Fibroblast of skin of right biceps (primary cell): ENCODE results near the gene MEF2B.
"Not testable (repeated sequence)": the region's sequence is repeated elsewhere in the genome, so short reads cannot be mapped to it uniquely, and the experiment has no call there.

Experiments
- DNase-seq: peaks from one replicate; pipeline ENCODE4 v3.0.0-alpha.2; 2013

Gene MEF2B

DNA sequence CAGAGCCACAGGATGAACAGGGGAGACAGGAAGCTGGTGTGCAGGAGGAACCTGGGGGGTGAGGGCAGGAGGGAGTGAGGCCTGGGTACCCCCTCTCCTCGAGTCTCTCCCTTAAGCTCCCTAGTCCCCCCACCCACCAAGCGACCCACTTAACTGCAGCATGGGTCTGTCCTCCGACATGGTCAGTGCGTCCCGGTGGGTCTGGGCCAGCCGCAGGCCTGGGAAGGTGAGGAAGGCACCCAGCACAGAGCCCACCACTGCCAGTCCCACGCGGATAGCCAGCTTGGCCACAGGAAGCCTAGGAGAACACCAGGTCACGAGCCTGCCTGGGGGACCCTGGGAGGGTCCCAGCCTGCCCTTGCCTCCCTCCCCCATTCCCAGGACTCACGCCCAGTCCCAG lies 48.7 kb downstream of the MEF2B start:
- no peak for DNase-seq

GRCh38 chr19:19120308-19121231 lies 49.5 kb downstream of the MEF2B start:
- peak; percentile 86 for DNase-seq

- DNase-seq = no peak
Measured at GRCh38 chr19:19119325-19120237, 50.5 kb downstream of the MEF2B start.

GRCh38 chr19:19115954-19116353 lies 54.1 kb downstream of the MEF2B start:
- DNase-seq = peak; percentile 15

DNA sequence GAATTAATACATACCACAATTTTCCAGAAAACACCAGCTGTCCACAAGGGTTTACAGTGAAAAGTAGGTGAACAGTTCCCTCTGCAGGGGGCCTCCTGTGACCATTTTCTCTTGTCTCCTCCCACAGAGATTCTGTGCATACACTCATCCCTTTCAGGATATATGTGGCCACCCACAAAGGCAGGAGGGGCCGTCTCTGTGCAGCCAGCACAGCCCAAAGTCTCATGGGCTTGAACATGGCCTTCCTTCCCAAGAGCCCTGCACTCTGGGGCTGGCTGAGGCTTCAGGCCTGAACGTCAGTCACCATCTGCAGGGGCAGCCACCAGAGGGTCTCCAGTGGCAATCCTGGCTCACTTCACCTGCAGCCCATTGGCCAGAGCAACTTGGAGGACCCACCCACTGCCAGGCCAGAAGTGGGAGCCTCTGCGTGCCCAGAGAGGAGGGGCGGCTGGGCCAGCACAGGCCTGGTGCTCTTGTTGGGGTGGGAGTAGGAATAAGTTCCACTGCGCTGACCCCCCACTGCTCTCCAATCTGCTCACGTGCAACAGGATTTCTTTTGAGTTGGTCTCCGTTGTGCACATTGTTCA lies 56.9 kb downstream of the MEF2B start:
- peak; percentile 64 for DNase-seq

GRCh38 chr19:19111967-19112580 lies 58.0 kb downstream of the MEF2B start:
- DNase-seq = no peak

GRCh38 chr19:19111136-19111835 lies 58.8 kb downstream of the MEF2B start:
- no peak for DNase-seq

- peak; percentile 20 for DNase-seq
Measured at GRCh38 chr19:19110410-19111135, 59.5 kb downstream of the MEF2B start.

DNA sequence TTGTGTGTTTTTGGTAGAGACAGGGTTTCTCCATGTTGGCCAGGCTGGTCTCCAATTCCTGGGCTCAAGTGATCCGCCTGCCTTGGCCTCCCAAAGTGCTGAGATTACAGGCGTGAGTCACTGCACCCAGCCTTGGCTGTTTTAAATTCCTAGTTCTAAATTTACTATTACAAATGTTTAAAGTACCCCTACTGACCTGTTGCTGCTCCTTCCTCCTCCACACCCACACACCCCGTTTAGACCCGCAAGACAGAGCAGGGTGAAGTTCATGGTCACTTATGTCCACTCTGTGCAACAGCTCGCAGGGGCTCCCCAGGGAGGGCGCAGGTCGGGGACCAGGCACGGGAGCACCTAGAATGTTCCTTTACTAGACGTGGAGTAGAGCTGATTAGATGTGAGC lies 60.5 kb downstream of the MEF2B start:
- peak; percentile 12 for DNase-seq

DNA sequence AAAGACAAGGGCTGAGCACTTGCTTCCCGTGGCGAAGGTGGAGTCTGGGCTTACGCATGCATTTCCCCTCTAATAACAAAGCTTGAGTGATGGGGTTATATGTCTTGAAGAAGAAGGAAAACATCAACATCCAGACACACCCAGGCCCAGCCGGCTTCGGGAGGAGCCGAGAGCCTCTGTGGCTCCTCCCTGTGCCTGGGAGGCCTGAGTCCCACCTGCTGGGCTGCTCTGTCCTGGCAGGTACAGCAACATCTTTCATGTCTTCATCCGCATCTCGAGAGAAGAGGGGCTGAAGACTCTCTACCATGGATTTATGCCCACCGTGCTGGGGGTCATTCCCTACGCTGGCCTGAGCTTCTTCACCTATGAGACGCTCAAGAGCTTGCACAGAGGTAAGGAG lies 62.4 kb downstream of the MEF2B start:
- DNase-seq = no peak

- not testable (repeated sequence) for DNase-seq
Measured at GRCh38 chr19:19106938-19107337, 63.1 kb downstream of the MEF2B start.

- DNase-seq = peak; percentile 29
Measured at GRCh38 chr19:19106056-19106551, 64.0 kb downstream of the MEF2B start.

- DNase-seq = peak; percentile 71
Measured at GRCh38 chr19:19105365-19106055, 64.6 kb downstream of the MEF2B start.

DNA sequence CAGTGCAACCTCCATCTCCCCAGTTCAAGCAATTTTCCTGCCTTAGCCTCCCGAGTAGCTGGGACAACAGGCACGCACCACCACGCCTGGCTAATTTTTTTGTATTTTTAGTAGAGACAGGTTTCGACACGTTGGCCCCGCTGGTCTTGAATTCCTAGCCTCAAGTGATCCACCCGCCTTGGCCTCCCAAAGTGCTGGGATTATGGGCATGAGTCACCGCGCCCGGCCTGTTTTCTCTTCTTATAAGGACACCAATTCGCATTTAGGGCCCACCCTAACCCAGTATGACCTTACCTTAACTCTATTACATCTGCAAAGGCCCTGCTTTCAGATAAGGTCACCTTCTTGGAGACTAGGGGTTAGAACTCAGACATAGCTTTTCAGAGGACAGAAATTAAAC lies 66.9 kb downstream of the MEF2B start:
- DNase-seq = no peak

DNA sequence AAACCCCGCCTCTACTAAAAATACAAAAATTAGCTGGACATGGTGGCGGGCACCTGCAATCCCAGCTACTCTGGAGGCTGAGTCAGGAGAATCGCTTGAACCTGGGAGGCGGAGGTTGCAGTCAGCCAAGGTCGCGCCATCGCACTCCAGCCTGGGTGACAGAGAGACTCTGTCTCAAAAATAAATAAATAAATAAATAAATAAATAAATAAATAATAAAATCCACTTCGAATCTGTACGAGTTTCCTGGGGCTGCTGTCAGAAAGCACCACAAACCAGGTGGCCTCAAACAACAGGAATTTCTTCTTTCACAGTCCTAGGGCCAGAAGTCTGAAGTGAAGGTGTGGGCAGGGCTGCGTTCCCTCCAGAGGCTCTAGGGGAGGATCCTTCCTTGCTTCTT lies 67.5 kb downstream of the MEF2B start:
- DNase-seq = not testable (repeated sequence)

DNA sequence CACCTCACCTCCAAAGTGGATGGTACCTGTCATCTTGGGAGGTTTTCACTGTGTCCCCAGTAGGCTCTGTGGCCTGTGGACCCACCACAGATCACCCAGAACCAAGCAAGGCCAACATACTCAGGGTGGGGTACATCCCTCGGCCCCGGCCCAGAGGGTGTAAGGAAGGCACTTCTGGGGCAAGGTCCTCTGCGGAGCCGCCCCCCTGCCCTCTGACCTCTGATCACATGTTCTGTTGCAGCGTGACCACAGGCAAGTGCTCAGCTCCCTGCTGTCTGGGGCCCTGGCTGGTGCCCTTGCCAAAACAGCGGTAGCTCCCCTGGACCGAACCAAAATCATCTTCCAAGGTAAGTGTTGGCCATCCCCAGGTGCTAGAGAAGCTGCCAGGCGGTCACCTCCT lies 68.5 kb downstream of the MEF2B start:
- DNase-seq = no peak

GRCh38 chr19:19098703-19099632 lies 71.1 kb downstream of the MEF2B start:
- DNase-seq = no peak

DNA sequence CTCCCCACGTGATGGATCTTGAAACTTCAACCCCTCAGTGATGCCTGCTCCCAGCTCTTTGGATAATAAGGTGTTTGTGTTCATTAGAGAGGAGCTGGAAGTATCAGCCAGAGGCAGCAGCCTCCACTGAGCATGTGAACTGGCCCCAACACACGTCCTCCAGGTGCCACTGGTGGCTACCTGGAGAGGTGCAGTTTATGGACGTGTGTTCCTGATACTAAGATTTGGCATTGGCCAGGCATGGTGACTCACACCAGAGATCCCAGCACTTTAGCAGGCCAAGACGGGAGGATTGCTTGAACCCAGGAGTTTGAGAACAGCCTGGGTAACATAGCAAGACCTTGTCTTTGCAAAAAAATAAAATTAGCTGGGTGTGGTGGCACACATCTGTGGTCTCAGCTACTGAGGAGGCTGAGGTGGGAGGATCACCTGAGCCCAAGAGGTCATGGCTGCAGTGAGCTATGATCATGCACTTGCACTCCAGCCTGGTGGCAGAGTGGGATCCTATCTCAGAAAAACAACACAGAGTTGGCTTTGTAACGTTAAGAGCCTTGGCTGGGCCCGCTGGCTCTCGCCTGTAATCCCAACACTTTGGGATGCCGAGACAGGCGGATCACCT lies 71.9 kb downstream of the MEF2B start:
- no peak for DNase-seq
